Esophagus muscularis mucosa (tissue), 4 donors: ENCODE measurements around the gene CNTNAP2. TPM values are rescaled to one million over a fixed set of nuclear protein-coding genes. Genes with fewer than 3 reads are reported as not detected.
"Not testable (repeated sequence)": the region's sequence is repeated elsewhere in the genome, so short reads cannot be mapped to it uniquely, and the experiment has no call there.

Experiments used
- DNase-seq: peaks from one replicate; pipeline ENCODE4 v3.0.0-alpha.2; 2017; ENCODE audit errors: extremely low spot score
- H3K27ac ChIP-seq, 4 donors: fragments of 200-600 bp; sonication (generic); replicated peaks in 1 of 4; 1 replicate in 3 of 4; 2 replicates in 1 of 4; pipeline ENCODE4 v1.5.1; 2016 to 2019; ENCODE audit warnings: mild to moderate bottlenecking in 1 of 4
- H3K27me3 ChIP-seq, 4 donors: fragments of 200-600 bp; sonication (generic); one replicate each; pipeline versions ENCODE4 v1.5.1 to v1.6.0; 2016 to 2019
- H3K36me3 ChIP-seq, 4 donors: fragments of 200-600 bp; sonication (generic); one replicate each; pipeline ENCODE4 v1.5.1; 2016 to 2019
- H3K4me1 ChIP-seq, 4 donors: fragments of 200-600 bp; sonication (generic); one replicate each; pipeline ENCODE4 v1.5.1; 2016 to 2019
- H3K4me3 ChIP-seq, 4 donors: fragments of 200-600 bp; sonication (generic); 1 replicate in 2 of 4; 2 replicates in 2 of 4; pipeline ENCODE4 v1.5.1; 2016 to 2019; ENCODE audit warnings: mild to moderate bottlenecking in 4 of 4, moderate library complexity in 1 of 4
- H3K9me3 ChIP-seq, 4 donors: fragments of 200-600 bp; sonication (generic); 1 replicate in 3 of 4; 2 replicates in 1 of 4; pipeline ENCODE4 v1.5.1; 2016 to 2019
- EP300 ChIP-seq: sonication (generic); formaldehyde crosslinking; IDR thresholded peaks from one replicate; pipeline ENCODE4 v1.6.1; 2017; ENCODE audit warnings: antibody characterized with exemption
- POLR2A ChIP-seq: fragments of 450-650 bp; IDR thresholded peaks from one replicate; pipeline ENCODE4 v1.6.1; 2017; ENCODE audit warnings: antibody characterized with exemption, moderate library complexity, mild to moderate bottlenecking, low read depth
- POLR2AphosphoS5 ChIP-seq, 2 donors: sonication (generic); formaldehyde crosslinking; IDR thresholded peaks; one replicate each; pipeline ENCODE4 v1.6.1; 2017; ENCODE audit warnings: antibody characterized with exemption in 2 of 2
- WGBS: methylation state at CpG from one replicate; pipeline ENCODE4 v1.1.5; 2018; 5-methylcytosine and 5-hydroxymethylcytosine counted together
- intact Hi-C: fragments of 100-400 bp; cut with DNase I; formaldehyde crosslinking; loops from one replicate; pipeline ENCODE4 v1.15.1; 2023
- total RNA-seq, 4 donors: library from RNA; depleted of rRNA; stranded (reverse); fragments of >200 nt; gene quantifications; one replicate each; pipeline versions ENCODE4 v1.1.0 to v1.2.1, GENCODE V29; 2016
- TF ChIP-seq, protein P1 (sequence below), 3 experiments: fragments of 200-600 bp in 2 of 3; fragments of 450-650 bp in 1 of 3; sonication (generic) in 2 of 3; IDR thresholded peaks; one replicate each; pipeline ENCODE4 v1.5.1; 2017 to 2019; ENCODE audit warnings: antibody characterized with exemption in 3 of 3, mild to moderate bottlenecking in 2 of 3, moderate library complexity in 1 of 3

Gene CNTNAP2
- total RNA-seq, 4 donors from 2014 or later: 1.2 to 2.9 (median 1.9) TPM

DNA sequence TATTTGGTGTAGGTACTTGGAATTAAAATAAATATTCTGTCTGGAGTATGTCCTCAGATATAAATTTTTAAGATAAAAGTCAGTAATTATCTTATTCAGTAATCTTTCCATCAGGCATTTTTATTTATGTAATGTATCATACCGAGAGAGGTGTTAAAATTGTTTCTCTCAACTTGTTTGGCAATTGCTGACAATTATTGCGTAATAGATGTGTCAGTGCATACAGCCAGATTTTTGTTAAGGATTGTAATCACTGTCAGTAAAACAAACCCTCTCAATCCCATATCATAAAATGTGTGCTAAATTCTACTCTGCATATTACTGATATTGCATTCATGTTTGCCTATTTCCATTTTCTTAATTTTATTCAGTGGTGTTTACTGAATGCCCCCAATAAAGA, 69.2 kb downstream of the CNTNAP2 start:
- DNase-seq: no peak
- Histone ChIP-seq H3K36me3 (no peaks in the 10 kb centered on the region), H3K9me3 (no peaks in the 10 kb centered on the region), H3K27ac (no peak overlapping the region), H3K4me3 (no peak overlapping the region), H3K27me3 (no peaks in the 10 kb centered on the region), H3K4me1 (no peaks in the 10 kb centered on the region)
- WGBS: 49% methylated on average over 2 of the region's 2 CpGs
- TF ChIP-seq POLR2A (no peak), EP300 (no peak), POLR2AphosphoS5 (IDR thresholded peaks at IDR 0.05) (no peak)
- TF ChIP-seq, protein P1, sequence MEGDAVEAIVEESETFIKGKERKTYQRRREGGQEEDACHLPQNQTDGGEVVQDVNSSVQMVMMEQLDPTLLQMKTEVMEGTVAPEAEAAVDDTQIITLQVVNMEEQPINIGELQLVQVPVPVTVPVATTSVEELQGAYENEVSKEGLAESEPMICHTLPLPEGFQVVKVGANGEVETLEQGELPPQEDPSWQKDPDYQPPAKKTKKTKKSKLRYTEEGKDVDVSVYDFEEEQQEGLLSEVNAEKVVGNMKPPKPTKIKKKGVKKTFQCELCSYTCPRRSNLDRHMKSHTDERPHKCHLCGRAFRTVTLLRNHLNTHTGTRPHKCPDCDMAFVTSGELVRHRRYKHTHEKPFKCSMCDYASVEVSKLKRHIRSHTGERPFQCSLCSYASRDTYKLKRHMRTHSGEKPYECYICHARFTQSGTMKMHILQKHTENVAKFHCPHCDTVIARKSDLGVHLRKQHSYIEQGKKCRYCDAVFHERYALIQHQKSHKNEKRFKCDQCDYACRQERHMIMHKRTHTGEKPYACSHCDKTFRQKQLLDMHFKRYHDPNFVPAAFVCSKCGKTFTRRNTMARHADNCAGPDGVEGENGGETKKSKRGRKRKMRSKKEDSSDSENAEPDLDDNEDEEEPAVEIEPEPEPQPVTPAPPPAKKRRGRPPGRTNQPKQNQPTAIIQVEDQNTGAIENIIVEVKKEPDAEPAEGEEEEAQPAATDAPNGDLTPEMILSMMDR (IDR thresholded peaks at IDR 0.05): no peak
- intact Hi-C loops: no loop called here

DNA sequence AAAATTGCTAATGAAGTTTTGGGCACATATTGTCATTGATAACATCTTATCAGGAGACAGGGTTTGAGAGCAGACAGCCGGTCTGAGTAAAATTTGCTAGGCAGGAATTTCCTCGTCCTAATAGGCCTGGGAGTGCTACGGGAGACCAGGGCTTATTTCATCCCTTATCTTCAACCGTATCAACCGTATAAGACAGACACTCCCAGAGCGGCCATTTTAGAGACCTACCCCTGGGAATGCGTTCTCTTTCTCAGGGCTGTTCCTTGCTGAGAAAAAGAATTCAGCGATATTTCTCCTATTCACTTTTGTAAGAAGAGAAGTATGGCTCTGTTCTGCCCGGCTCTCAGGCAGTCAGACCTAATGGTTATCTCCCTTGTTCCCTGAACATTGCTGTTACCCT, 74.8 kb downstream of the CNTNAP2 start:
- H3K9me3 ChIP-seq, H3K4me3 ChIP-seq, H3K36me3 ChIP-seq, DNase-seq, H3K27ac ChIP-seq, H3K4me1 ChIP-seq, intact Hi-C loops, H3K27me3 ChIP-seq: not testable (repeated sequence)
- WGBS: 84% methylated on average over 9 of the region's 9 CpGs

DNA sequence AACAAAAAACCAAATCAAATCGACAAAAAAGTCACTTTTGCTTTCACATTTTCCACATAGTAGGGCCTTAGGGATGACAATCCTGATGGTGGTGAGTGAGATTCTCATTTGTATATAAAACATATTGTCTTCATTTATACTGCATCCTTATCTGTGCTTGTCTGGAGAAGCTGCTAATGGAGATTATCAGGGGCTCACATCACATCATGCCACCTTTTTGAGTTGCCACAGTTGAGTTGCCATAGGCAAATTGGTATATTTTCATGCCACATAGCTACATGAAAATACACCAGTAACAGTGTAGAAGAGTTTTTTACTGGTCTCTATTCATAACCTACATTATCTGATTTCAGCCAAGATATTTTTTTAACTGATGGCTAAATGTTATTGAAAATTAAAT, 85.3 kb downstream of the CNTNAP2 start:
- 90% methylated on average over 1 of the region's 1 CpG for WGBS
- no peak overlapping the region for H3K4me3 ChIP-seq

DNA sequence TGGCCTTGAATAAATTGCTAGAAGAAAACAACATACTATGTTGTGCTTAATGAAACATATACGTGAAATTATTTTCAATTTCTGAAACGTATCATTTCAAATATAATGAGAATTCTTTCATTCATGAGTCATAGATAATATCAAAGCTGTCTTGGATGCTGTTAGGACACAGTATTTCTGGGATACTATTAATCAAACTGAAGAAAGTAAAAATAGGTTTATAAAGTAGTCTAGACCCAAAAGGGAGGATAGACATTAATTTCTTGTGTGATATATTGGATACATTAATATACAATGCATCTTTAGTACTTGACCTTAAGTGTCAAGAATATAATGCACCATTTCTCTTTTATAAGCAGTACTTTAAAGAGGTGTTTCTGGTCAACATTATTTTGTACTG, 89.7 kb downstream of the CNTNAP2 start:
- no peak for DNase-seq
- Histone ChIP-seq H3K4me3 (no peak overlapping the region), H3K27ac (no peak overlapping the region), H3K9me3 (no peaks in the 10 kb centered on the region), H3K4me1 (no peaks in the 10 kb centered on the region), H3K36me3 (no peaks in the 10 kb centered on the region), H3K27me3 (no peaks in the 10 kb centered on the region)
- WGBS: 57% methylated on average over 2 of the region's 2 CpGs
- intact Hi-C loops: no loop called here
- TF ChIP-seq, protein P1 (IDR thresholded peaks at IDR 0.05): no peak
- TF ChIP-seq POLR2AphosphoS5 (IDR thresholded peaks at IDR 0.05): no peak
- TF ChIP-seq POLR2A: no peak
- no peak for TF ChIP-seq EP300

More for the DNA sequence above, 85.3 kb downstream of the CNTNAP2 start:
- no peaks in the 10 kb centered on the region for H3K4me1 ChIP-seq
- intact Hi-C loops: no loop called here
- H3K27me3 ChIP-seq: no peaks in the 10 kb centered on the region
- no peaks in the 10 kb centered on the region for H3K9me3 ChIP-seq
- no peak for DNase-seq
- no peak overlapping the region for H3K27ac ChIP-seq
- TF ChIP-seq POLR2A (no peak), EP300 (no peak)
- TF ChIP-seq, protein P1 (IDR thresholded peaks at IDR 0.05): no peak
- H3K36me3 ChIP-seq: no peaks in the 10 kb centered on the region

DNA sequence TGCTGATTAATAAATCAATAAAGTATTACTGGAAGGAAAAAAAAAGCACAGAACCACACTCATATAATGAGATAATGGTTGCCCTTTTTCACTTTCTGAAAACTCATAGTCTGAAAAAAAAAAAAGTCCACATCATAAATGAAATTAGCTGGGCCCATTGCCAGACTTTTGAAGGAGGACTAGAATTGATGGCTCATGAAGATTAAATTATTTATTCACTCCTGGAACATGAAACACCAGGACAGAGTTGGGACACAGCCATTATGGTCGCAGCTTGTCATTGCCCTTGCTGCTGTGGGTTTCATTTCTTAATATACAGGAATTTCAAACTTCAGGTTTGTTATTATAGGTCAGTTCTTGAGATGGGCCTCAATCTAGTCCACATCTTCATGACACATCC, 91.9 kb downstream of the CNTNAP2 start:
- Histone ChIP-seq H3K36me3 (no peaks in the 10 kb centered on the region), H3K27me3 (no peaks in the 10 kb centered on the region), H3K9me3 (no peaks in the 10 kb centered on the region), H3K4me3 (no peak overlapping the region), H3K4me1 (no peaks in the 10 kb centered on the region), H3K27ac (no peak overlapping the region)
- intact Hi-C loops: no loop called here
- TF ChIP-seq, protein P1 (IDR thresholded peaks at IDR 0.05): no peak
- TF ChIP-seq POLR2A (no peak), EP300 (no peak), POLR2AphosphoS5 (IDR thresholded peaks at IDR 0.05) (no peak)
- WGBS: 43% methylated on average over 1 of the region's 1 CpG
- DNase-seq: no peak
